Neuronal stem cell (in vitro differentiated cells): ENCODE data around the gene ADIG.

ENCODE experiments used
- DNase-seq: peaks from one replicate; pipeline ENCODE4 v3.0.0-alpha.2; 2013; ENCODE audit warnings: low spot score
- H2AFZ ChIP-seq: one replicate; pipeline ENCODE4 v1.6.1; 2013; ENCODE audit warnings: mild to moderate bottlenecking, low read length, inconsistent platforms
- H2AK5ac ChIP-seq: 2 replicates; pipeline ENCODE4 v1.6.1; 2013; ENCODE audit warnings: low read depth, mild to moderate bottlenecking, inconsistent platforms, low read length, moderate library complexity, mixed read lengths
- H2BK120ac ChIP-seq: 2 replicates; pipeline ENCODE4 v1.6.1; 2013; ENCODE audit warnings: low read depth, mild to moderate bottlenecking, inconsistent platforms, low read length, moderate library complexity, mixed read lengths
- H2BK12ac ChIP-seq: one replicate; pipeline ENCODE4 v1.6.1; 2013; ENCODE audit warnings: low read length, inconsistent platforms
- H2BK15ac ChIP-seq: 2 replicates; pipeline ENCODE4 v1.6.1; 2013; ENCODE audit warnings: mild to moderate bottlenecking, low read length, inconsistent platforms, mixed read lengths
- H2BK5ac ChIP-seq: one replicate; pipeline ENCODE4 v1.6.1; 2013; ENCODE audit warnings: inconsistent platforms, mild to moderate bottlenecking, low read length, moderate library complexity
- H3K14ac ChIP-seq: one replicate; pipeline ENCODE4 v1.6.1; 2013; ENCODE audit warnings: low read length, inconsistent platforms
- H3K18ac ChIP-seq: 2 replicates; pipeline ENCODE4 v1.6.1; 2013; ENCODE audit warnings: low read length, inconsistent platforms
- H3K23ac ChIP-seq: 2 replicates; pipeline ENCODE4 v1.6.1; 2013; ENCODE audit warnings: low read depth, mild to moderate bottlenecking, mixed read lengths, low read length, inconsistent platforms; ENCODE audit not compliant: poor library complexity
- H3K27ac ChIP-seq: replicated peaks from 3 replicates; pipeline ENCODE4 v1.5.1; 2013; ENCODE audit warnings: low read length, inconsistent platforms
- H3K27me3 ChIP-seq, 3 experiments: 2 replicates each; pipeline ENCODE4 v1.6.1; 2013; ENCODE audit warnings: low read length in 3 of 3, mild to moderate bottlenecking in 2 of 3, inconsistent platforms in 1 of 3, low read depth in 1 of 3, mixed read lengths in 1 of 3, moderate library complexity in 1 of 3; ENCODE audit not compliant: control insufficient read depth in 3 of 3, insufficient read depth in 3 of 3
- H3K36me3 ChIP-seq, 2 donors: replicated peaks in 1 of 2; 2 replicates each; pipeline ENCODE4 v1.6.1; 2013; ENCODE audit warnings: low read length in 2 of 2; ENCODE audit not compliant: control insufficient read depth in 2 of 2, insufficient read depth in 2 of 2
- H3K4ac ChIP-seq: 2 replicates; pipeline ENCODE4 v1.6.1; 2013; ENCODE audit warnings: inconsistent platforms, mild to moderate bottlenecking, low read length, moderate library complexity
- H3K4me1 ChIP-seq, 2 donors: 1 replicate in 1 of 2; 2 replicates in 1 of 2; pipeline ENCODE4 v1.6.1; 2013; ENCODE audit warnings: low read length in 2 of 2, low read depth in 1 of 2; ENCODE audit not compliant: control insufficient read depth in 2 of 2, insufficient read depth in 1 of 2
- H3K4me2 ChIP-seq: one replicate; pipeline ENCODE4 v1.6.1; 2013; ENCODE audit warnings: mild to moderate bottlenecking, low read length, inconsistent platforms; ENCODE audit not compliant: insufficient read depth, poor library complexity, severe bottlenecking
- H3K4me3 ChIP-seq, 2 donors: 2 replicates each; pipeline ENCODE4 v1.5.1; 2013; ENCODE audit warnings: low read length in 2 of 2, mild to moderate bottlenecking in 2 of 2, inconsistent platforms in 1 of 2, moderate library complexity in 1 of 2
- H3K79me1 ChIP-seq: one replicate; pipeline ENCODE4 v1.6.1; 2013; ENCODE audit warnings: low read depth, mild to moderate bottlenecking, inconsistent platforms, low read length, moderate library complexity
- H3K9ac ChIP-seq: one replicate; pipeline ENCODE4 v1.6.1; 2013; ENCODE audit warnings: mild to moderate bottlenecking, low read depth, low read length, inconsistent platforms; ENCODE audit not compliant: poor library complexity
- H3K9me3 ChIP-seq, 2 donors: replicated peaks in 1 of 2; 2 replicates each; pipeline versions ENCODE3 to v1.6.1; 2013; ENCODE audit warnings: low read length in 2 of 2, mild to moderate bottlenecking in 2 of 2, inconsistent platforms in 1 of 2, low read depth in 1 of 2, mixed read lengths in 1 of 2, moderate library complexity in 1 of 2; ENCODE audit not compliant: control insufficient read depth in 2 of 2, insufficient read depth in 1 of 2
- H4K8ac ChIP-seq: one replicate; pipeline ENCODE4 v1.6.1; 2013; ENCODE audit warnings: low read depth, mild to moderate bottlenecking, inconsistent platforms, low read length, moderate library complexity
- H4K91ac ChIP-seq: one replicate; pipeline ENCODE4 v1.6.1; 2013; ENCODE audit warnings: low read length, low read depth, mild to moderate bottlenecking, inconsistent platforms; ENCODE audit not compliant: poor library complexity
- WGBS, 2 donors: extraction: QIAGEN DNeasy Blood & Tissue Kit; methylation state at CpG; one replicate each; pipeline ENCODE4 v1.1.7; 2013; ENCODE audit warnings: missing lambda C conversion rate in 2 of 2, mixed read lengths in 1 of 2; ENCODE audit not compliant: insufficient read length in 2 of 2, insufficient replicate concordance in 1 of 2; ENCODE audit errors: extremely low coverage in 2 of 2; 5-methylcytosine and 5-hydroxymethylcytosine counted together

The ADIG gene

DNA sequence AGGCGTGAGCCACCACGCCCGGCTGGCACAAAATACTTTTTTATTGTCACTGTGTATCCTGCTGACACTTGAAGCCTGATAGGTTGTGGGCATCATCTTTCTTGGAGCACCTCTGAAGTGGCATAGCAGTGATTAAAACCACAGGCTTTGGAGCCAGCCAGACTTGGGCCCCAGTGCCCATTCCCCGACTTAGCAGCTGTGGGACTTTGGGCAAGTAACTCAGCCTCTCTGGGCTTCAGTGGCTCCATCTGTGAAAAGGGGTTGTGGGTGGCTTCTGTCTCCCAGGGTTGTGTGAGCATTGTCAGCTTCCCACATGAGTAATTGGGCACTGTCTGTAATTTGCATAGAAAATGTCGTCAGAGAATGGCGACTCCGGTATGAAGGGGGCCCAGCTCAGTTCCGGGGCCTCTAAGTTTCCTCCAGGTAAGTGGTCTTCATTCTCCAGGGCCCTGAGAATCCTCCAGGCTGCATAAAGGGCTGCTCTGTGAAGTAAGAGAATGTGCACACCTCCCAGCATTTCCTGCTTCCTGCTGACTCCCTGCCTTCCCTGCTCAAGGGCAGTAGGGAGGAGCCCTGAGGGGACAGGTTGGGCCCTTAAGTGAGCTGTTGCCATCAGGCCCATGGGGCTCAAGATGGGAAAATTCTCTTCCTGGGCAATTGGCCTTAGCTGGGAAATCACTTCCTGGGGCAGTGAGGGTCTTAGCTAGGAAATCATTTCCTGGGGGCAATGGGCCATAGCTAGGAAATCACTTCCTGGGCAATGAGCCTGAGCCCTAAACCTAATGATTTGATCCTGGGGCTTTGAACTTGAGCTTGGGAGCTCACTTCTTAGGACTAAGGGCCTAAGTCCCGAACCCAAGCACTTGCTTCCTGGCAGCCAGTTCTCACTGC lies 47.8 kb downstream of the ADIG start:
- Histone ChIP-seq H2BK12ac (no peak overlapping the region), H3K4me2 (no peak overlapping the region), H3K4me3 (no peak overlapping the region), H2BK120ac (peak overlapping the region; percentile 47), H3K14ac (peak overlapping the region; percentile 89), H3K79me1 (peaks cover 2% of the 10 kb centered on the region), H3K9ac (no peak overlapping the region), H3K27me3 (peaks cover 0 to 9% (median 0%) of the 10 kb centered on the region in 3 experiments), H3K36me3 (no peaks in the 10 kb centered on the region), H2AFZ (peak overlapping the region; percentile 84), H3K23ac (no peak overlapping the region), H3K18ac (no peak overlapping the region), H2BK5ac (no peak overlapping the region), H2AK5ac (peak overlapping the region; percentile 2), H3K27ac (no peak overlapping the region), H3K9me3 (peaks cover 0 to 3% of the 10 kb centered on the region in 2 donors), H2BK15ac (no peak overlapping the region), H3K4me1 (no peaks in the 10 kb centered on the region), H3K4ac (no peak overlapping the region), H4K91ac (no peak overlapping the region), H4K8ac (no peak overlapping the region)
- no CpG with 5 or more reads among the region's 9 CpGs for WGBS, 2 donors
- no peak for DNase-seq

DNA sequence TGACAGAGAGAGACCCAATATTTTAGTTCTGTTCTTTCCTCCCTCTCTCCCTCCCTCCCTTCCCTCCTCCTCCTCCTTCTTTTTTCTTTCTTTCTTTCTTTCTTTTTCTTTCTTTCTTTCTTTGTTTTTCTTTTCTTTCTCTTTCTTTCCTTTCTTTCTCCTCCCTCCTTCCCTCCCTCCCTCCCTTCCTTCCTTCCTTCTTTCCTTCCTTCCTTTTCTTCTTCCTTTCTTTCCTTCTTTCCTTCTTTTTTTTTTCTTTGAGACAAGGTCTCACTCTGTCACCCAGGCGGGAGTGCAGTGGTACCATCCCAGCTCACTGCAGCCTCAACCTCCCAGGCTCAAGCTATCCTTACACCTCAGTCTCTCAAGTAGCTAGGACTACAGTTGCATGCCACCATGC lies 49.0 kb downstream of the ADIG start:
- DNase-seq: no peak
- Histone ChIP-seq H2AK5ac (no peak overlapping the region), H3K4me3 (no peak overlapping the region), H3K27ac (no peak overlapping the region), H3K79me1 (peaks cover 2% of the 10 kb centered on the region), H4K91ac (no peak overlapping the region), H3K14ac (no peak overlapping the region), H2BK120ac (no peak overlapping the region), H3K36me3 (no peaks in the 10 kb centered on the region), H3K27me3 (peaks cover 0 to 12% (median 0%) of the 10 kb centered on the region in 3 experiments), H2BK15ac (no peak overlapping the region), H3K9me3 (peaks cover 0 to 3% of the 10 kb centered on the region in 2 donors), H2BK5ac (no peak overlapping the region), H3K9ac (no peak overlapping the region), H3K4me1 (no peaks in the 10 kb centered on the region), H2AFZ (no peak overlapping the region), H2BK12ac (no peak overlapping the region), H3K23ac (no peak overlapping the region), H3K4ac (no peak overlapping the region), H3K18ac (no peak overlapping the region), H3K4me2 (no peak overlapping the region), H4K8ac (no peak overlapping the region)
- WGBS, 2 donors: no CpG with 5 or more reads among the region's 1 CpG

DNA sequence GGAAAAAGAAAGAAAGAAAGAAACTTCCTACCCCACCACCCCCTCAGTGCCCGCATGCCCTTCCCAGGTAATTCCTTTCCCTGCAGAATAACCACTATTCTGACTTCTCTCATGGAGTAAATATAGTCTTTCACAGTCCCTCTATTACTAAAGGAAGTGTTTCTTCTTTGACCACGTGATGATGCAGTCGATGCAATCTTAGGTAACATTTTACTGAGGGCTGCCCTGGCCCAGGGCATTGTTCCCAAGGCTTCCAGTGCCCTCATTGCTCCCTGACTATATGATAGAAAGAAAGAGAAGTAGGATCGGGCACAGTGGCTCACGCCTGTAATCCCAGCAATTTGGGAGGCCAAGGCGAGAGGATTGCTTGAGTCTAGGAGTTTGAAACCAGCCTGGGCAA lies 49.7 kb downstream of the ADIG start:
- Histone ChIP-seq H3K9ac (no peak overlapping the region), H4K8ac (no peak overlapping the region), H2BK5ac (no peak overlapping the region), H2AFZ (no peak overlapping the region), H3K27ac (no peak overlapping the region), H3K9me3 (peaks cover 0 to 4% of the 10 kb centered on the region in 2 donors), H3K14ac (no peak overlapping the region), H2BK12ac (no peak overlapping the region), H2AK5ac (no peak overlapping the region), H3K23ac (no peak overlapping the region), H2BK15ac (no peak overlapping the region), H4K91ac (no peak overlapping the region), H3K4me1 (peaks cover 0 to under 1% of the 10 kb centered on the region in 2 donors), H3K4me2 (no peak overlapping the region), H2BK120ac (no peak overlapping the region), H3K4me3 (no peak overlapping the region), H3K18ac (no peak overlapping the region), H3K27me3 (peaks cover 0 to 12% (median 0%) of the 10 kb centered on the region in 3 experiments), H3K36me3 (no peaks in the 10 kb centered on the region), H3K79me1 (peaks cover 2% of the 10 kb centered on the region), H3K4ac (no peak overlapping the region)
- no peak for DNase-seq
- no CpG with 5 or more reads among the region's 6 CpGs for WGBS, 2 donors

DNA sequence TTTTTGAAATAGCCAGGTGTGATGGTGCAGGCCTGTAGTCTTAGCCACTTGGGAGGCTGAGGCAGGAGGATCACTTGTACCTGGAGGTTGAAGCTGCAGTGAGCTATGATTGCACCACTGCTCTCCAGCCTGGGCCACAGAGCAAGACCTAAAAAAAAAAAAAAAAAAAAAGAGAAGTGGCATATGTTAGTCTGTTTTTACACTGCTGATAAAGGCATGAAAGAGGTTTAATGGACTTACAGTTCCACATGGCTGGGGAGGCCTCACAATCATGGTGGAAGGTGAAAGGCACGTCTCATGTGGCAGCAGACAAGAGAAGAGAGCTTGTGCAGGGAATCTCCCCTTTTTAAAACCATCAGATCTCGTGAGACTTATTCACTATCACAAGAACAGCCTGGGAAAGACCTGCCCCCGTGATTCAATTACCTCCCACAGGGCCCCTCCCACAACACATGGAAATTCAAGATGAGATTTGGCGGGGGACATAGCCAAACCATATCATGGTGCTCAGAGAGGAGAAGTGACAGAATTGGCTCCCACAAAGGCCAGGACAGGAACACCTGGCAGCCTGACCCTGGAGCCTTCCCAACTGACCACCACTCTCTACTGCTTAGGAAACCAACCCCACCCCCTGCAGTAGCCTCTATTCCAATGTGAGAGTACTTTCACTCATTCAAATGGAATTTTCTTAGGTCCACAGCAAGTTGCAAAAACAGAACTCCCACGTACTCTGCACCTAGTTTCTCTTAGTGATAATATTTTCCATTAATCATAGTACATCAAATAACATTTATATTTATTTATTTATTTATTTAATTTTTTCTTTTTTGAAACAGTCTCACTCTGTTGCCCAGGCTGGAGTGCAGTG lies 50.4 kb downstream of the ADIG start:
- WGBS, 2 donors: no CpG with 5 or more reads among the region's 5 CpGs
- H3K9ac ChIP-seq: no peak overlapping the region
- no peak overlapping the region for H2BK12ac ChIP-seq
- H3K9me3 ChIP-seq: peaks cover 0 to 6% of the 10 kb centered on the region in 2 donors
- no peak overlapping the region for H3K4me3 ChIP-seq
- H3K27ac ChIP-seq: no peak overlapping the region
- no peak overlapping the region for H2BK15ac ChIP-seq
- H2AK5ac ChIP-seq: no peak overlapping the region
- no peak for DNase-seq
- H3K14ac ChIP-seq: no peak overlapping the region
- no peak overlapping the region for H4K8ac ChIP-seq
- no peak overlapping the region for H3K23ac ChIP-seq
- H3K27me3 ChIP-seq: peaks cover 0 to 12% (median 0%) of the 10 kb centered on the region in 3 experiments
- H3K18ac ChIP-seq: no peak overlapping the region
- peaks cover 2% of the 10 kb centered on the region for H3K79me1 ChIP-seq
- no peak overlapping the region for H2AFZ ChIP-seq
- no peak overlapping the region for H3K4ac ChIP-seq
- no peaks in the 10 kb centered on the region for H3K36me3 ChIP-seq
- H4K91ac ChIP-seq: no peak overlapping the region
- H3K4me2 ChIP-seq: no peak overlapping the region
- no peak overlapping the region for H2BK5ac ChIP-seq
- H2BK120ac ChIP-seq: no peak overlapping the region
- H3K4me1 ChIP-seq: peaks cover 0 to 3% of the 10 kb centered on the region in 2 donors
